Activated naive CD8-positive, alpha-beta T cell treated with anti-CD3 and anti-CD28 coated beads, Interleukin-2, amount 50 U/mL, for 16 hours (primary cell): ENCODE data around the gene CNTFR.
A peak's percentile ranks its signal among the peaks of the same experiment; 100 is the strongest.

Experiments used
- DNase-seq: peaks from one replicate; pipeline ENCODE4 v3.0.0-alpha.2; 2020; ENCODE audit warnings: low read depth, low spot score

Gene CNTFR

GRCh38 chr9:34522971-34523797, 66.3 kb downstream of the CNTFR start, which contains the start of gene ENHO:
Gene ENHO (minus strand): TSS chr9:34522990. CDS start chr9:34521695, 1,295 bp downstream.
- DNase-seq, result peak; percentile 72

- no peak for DNase-seq
These were observed 67.2 kb downstream of the CNTFR start for GRCh38 chr9:34522091-34522887.

GRCh38 chr9:34521406-34522045, 68.0 kb downstream of the CNTFR start:
- no peak for DNase-seq

- DNase-seq, result no peak
These were observed 68.8 kb downstream of the CNTFR start for GRCh38 chr9:34520505-34521385.

- DNase-seq, result no peak
These were observed 69.4 kb downstream of the CNTFR start for GRCh38 chr9:34520096-34520495.

- DNase-seq, result no peak
These were observed 70.1 kb downstream of the CNTFR start for GRCh38 chr9:34519321-34520020.

- no peak for DNase-seq
These were observed 70.6 kb downstream of the CNTFR start for GRCh38 chr9:34518896-34519295.

- no peak for DNase-seq
These were observed 71.4 kb downstream of the CNTFR start for GRCh38 chr9:34518110-34518616.

- no peak for DNase-seq
These were observed 72.3 kb downstream of the CNTFR start for GRCh38 chr9:34517185-34517584.

- no peak for DNase-seq
These were observed 73.6 kb downstream of the CNTFR start for GRCh38 chr9:34515959-34516358.

GRCh38 chr9:34514816-34515215, 74.7 kb downstream of the CNTFR start:
- no peak for DNase-seq

GRCh38 chr9:34514401-34514800, 75.1 kb downstream of the CNTFR start:
- no peak for DNase-seq

- no peak for DNase-seq
These were observed 75.8 kb downstream of the CNTFR start for GRCh38 chr9:34513567-34514214.

- no peak for DNase-seq
These were observed 77.1 kb downstream of the CNTFR start for GRCh38 chr9:34512131-34513078.

- no peak for DNase-seq
These were observed 78.7 kb downstream of the CNTFR start for GRCh38 chr9:34510497-34511468.

- no peak for DNase-seq
These were observed 80.6 kb downstream of the CNTFR start for GRCh38 chr9:34508951-34509350.

- DNase-seq, result no peak
These were observed 81.1 kb downstream of the CNTFR start for GRCh38 chr9:34508463-34508862.

- no peak for DNase-seq
These were observed 81.6 kb downstream of the CNTFR start for GRCh38 chr9:34507966-34508365.
